ENCODE measurements around the gene C3orf49.

GRCh38 chr3:63877737-63878393 is 58.8 kb downstream of the C3orf49 start:
- TF ChIP-seq EP300 (IDR thresholded peaks at IDR 0.05) (no peak), POLR2A (IDR thresholded peaks at IDR 0.05) (no peak), CTCF (IDR thresholded peaks at IDR 0.05) (no peak)

Measured in tibial nerve (tissue), 4 donors.